ENCODE measurements around the gene TAB2.
"Not testable (repeated sequence)": the region's sequence is repeated elsewhere in the genome, so short reads cannot be mapped to it uniquely, and the experiment has no call there.

TAB2 gene

GRCh38 chr6:149332602-149333265 lies 15.2 kb downstream of the TAB2 start:
- H3K4me3 ChIP-seq (ENCODE audit: low read depth, low read length), result no peak overlapping the region

DNA sequence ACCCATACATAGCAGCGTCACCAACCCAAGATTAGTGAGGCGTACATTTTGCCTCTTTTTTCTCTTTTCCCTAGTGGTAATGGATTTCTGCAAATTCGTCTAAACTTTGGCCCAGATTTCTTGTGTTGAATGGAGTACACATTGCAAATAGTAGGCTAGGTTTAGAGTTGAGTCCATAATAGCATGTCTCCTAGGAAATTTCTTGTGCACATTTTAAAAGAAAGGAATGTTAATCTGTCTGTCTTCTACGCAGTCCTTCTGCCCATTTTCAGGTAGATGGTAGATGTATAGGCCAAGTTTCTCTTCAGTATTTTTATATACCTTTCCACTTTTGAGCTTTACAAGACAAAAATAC lies 15.7 kb downstream of the TAB2 start:
- no peak overlapping the region for H3K4me3 ChIP-seq (ENCODE audit: low read depth, low read length)

DNA sequence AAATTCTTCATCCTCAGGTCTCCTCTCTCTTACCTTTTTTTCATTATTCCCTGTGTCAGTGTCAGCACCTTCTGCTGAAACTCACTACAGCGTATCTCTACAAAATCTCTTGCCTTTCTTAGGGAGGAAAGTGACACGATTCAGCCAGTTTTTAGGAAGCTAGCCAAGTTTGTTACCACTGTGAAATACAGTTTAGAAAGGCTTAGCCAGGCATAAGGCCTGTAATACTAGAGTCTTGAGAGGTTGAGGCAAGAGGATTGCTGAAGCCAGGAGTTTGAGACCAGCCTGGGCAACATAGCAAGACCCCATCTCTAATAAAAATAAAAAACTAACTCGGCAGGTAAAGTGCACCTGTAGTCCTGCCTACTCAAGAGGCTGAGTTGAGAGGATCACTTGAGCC lies 16.7 kb downstream of the TAB2 start:
- no peak overlapping the region for H3K4me3 ChIP-seq (ENCODE audit: low read depth, low read length)

DNA sequence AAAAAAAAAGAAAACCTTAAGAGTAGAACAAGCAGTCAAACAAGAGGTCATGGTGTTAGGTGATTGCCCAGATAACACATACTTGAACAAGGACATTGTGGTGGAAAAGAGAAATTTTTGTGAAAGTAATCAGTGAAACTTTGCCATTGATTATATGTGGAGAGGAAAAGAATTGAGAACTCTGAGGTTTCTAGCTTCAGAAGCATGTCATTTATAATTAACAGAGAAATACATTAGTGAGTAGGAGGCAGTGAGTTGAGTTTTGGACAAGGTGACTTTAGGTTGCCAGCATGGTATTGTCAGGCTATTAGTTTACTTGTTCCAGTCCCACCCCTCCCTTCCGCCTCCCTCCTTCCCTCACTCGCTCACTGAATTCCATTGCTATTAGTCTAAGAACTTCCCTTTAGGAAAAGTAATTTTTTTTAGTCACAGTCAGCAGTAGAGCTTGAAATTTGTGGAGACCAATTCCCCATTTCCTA lies 17.2 kb downstream of the TAB2 start:
- H3K4me3 ChIP-seq (ENCODE audit: low read depth, low read length), result no peak overlapping the region

- no peak overlapping the region for H3K4me3 ChIP-seq (ENCODE audit: low read depth, low read length)
Observed at GRCh38 chr6:149335924-149336608, 18.6 kb downstream of the TAB2 start.

- no peak overlapping the region for H3K4me3 ChIP-seq (ENCODE audit: low read depth, low read length)
Observed at GRCh38 chr6:149336609-149336928, 19.1 kb downstream of the TAB2 start.

GRCh38 chr6:149337320-149337719 lies 19.8 kb downstream of the TAB2 start:
- H3K4me3 ChIP-seq (ENCODE audit: low read depth, low read length), result no peak overlapping the region

DNA sequence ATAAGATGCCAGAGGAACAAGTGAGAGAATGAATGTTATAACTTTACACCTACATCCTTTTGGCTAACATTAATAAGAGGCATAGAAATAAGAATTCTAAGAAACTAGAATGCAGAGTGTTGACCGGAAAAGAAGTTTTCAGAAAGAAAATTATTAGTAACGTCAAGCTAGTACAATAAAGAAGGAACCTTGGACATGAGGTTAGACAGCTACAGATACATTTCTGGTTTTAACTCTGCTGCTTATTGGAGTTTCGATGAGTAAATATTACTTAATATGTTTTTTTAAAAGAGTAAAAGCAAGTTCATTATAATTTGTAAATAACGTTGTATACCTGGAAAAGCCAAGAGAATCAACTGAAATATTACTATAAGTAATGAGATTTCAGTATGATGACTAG lies 22.7 kb downstream of the TAB2 start:
- H3K4me3 ChIP-seq (ENCODE audit: low read depth, low read length), result no peak overlapping the region

DNA sequence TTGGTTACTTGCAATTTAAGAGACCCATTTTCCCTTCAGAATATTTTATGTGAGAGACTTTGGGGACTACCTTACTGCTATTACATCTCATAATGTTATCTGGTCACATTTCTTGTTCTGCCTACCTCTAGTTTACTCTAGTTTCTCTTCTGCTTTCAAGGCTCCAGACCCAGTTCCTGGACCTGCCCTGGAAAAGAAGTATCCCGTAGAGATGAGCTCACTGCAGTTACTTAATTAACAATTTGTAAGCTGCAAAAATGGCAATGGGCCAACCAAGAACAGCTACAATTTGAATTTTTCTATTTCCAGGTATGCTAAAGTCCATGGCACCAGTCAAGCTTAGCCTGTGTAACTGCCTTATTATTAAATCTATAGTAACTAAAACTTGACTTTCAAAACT lies 25.0 kb downstream of the TAB2 start:
- no peak overlapping the region for H3K4me3 ChIP-seq (ENCODE audit: low read depth, low read length)

DNA sequence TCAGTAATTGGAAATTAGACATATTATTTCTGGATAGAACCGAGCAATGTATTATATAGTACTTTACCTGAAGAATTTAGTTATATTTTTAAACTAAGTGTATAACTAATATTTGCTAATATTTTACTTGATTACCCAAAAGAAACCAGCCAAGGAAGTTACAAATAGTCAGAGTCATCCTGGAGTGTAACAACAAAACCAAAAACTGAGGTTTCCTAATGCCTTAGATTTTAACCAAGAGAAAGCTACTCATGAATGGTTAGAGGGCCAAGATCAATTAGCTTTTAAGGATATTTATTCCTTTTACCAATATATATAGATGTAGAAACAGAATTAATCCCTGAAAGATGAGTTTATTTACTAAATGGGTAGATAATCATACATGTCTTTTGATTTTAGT lies 26.0 kb downstream of the TAB2 start:
- H3K4me3 ChIP-seq (ENCODE audit: low read depth, low read length), result no peak overlapping the region

DNA sequence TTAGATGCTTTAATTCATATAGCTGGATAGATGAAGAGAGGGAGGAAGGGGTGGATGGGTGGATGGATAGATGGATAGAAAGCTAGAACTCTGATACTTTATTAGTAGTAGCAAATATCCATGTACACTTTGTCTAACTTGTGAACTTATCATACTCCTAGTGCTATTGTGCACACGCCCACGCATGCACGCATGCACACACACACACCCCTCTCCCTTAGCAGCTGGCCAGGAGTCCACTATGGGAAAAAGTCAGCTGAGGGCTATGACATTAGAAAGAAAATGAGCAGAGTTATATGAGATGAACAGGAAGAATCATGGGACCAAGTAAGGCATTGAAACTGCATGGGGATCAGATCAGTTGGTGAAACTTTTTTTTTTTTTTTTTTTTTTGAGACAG lies 28.6 kb downstream of the TAB2 start:
- H3K4me3 ChIP-seq (ENCODE audit: low read depth, low read length), result no peak overlapping the region

- H3K4me3 ChIP-seq (ENCODE audit: low read depth, low read length), result no peak overlapping the region
Observed at GRCh38 chr6:149347067-149347466, 29.6 kb downstream of the TAB2 start.

DNA sequence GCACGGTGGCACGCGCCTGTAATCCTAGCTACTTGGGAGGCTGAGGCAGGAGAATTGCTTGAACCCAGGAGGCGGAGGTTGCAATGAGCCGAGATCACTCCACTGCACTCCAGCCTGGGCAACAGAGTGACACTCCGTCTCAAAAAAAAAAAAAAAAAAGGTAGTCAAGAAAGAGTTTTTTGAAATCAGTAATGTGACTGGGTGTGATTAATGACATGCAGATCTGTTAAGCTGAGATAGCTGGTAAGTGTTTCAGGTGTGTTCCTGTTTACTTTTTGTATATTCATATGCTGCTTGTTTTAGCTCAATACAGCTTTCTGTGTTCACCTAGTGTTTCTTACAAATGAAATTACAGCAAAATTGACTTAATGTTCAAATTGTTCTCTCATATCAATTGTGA lies 31.8 kb downstream of the TAB2 start:
- H3K4me3 ChIP-seq (ENCODE audit: low read depth, low read length), result not testable (repeated sequence)

DNA sequence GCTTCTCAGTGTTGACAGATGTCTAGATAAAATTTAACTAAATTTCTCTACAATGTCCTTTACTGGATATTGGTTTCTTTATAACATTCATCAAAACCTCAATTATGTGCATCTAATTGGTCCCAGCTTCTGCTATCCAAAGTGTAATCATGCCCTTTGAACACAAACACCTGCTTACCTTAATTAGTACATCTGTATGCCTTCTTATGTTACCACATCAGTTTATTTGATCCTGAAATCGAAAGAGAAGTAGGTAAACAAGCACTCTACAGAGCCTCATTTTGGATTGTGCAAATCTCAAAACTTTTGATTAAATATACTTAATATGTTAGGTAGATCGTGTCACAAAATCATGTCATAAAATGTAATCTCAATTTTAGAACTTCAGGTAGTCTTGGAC lies 36.5 kb downstream of the TAB2 start:
- no peak overlapping the region for H3K4me3 ChIP-seq (ENCODE audit: low read depth, low read length)

DNA sequence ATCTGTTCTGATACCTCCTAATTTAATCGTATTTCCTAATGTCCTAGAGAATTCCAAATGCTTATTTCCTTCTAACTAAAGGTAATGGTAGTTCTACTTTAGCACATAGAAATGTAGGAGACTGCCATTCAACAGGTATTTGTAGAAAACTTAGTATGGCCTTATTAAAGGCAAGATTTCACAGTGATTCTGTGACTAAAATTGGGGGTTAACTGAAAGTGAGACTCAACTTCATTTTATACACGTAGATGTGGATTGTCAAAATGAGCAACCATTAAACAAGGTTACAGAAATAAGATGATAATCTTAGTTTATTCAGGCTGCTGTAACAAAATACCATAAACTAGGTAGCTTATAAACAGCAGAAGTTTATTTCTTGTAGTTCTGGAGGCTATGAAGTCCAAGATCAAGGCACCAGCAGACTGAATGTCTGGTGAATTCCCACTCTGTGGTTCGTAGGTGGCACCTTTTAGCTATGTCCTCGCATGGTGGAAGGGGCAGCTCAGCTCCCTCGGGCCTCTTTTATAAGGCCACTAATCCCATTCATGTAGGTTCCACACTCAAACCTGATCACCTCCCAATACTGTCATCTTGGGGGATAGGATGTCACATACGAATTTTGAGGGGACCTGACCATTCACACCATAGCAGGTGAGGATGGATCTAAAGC lies 38.7 kb downstream of the TAB2 start:
- no peak overlapping the region for H3K4me3 ChIP-seq (ENCODE audit: low read depth, low read length)

DNA sequence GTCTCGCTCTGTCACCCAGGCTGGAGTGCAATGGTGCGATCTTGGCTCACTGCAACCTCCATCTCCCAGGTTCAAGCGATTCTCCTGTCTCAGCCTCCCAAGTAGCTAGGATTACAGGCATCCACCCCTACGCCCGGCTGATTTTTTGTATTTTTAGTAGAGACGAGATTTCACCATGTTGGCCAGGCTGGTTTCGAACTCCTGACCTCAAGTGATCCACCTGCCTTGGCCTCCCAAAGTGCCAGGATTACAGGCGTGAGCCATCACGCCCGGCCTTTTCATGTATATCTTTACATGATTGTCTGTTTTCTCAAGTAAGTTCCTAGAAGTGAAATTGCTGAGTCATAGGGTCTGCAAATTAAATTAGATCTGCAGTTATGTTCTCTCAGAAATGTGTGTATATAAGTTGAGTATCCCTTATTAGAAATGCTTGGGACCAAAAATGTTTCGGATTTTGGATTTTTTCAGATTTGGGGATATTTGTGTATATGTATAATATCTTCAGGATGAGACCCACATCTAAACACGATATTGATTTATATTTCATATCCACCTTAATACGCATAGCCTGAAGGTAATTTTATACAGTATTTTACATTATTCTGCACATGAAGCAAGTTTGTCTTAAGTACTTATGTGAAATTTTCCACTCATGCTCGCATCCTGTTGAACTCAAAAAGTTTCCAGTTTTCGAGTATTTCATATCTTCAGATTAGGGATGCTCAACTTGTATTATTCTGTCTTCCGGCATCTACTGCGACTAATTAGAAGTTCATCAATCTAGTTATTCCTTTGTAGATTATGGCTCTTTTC lies 40.4 kb downstream of the TAB2 start:
- H3K4me3 ChIP-seq (ENCODE audit: low read depth, low read length), result no peak overlapping the region

DNA sequence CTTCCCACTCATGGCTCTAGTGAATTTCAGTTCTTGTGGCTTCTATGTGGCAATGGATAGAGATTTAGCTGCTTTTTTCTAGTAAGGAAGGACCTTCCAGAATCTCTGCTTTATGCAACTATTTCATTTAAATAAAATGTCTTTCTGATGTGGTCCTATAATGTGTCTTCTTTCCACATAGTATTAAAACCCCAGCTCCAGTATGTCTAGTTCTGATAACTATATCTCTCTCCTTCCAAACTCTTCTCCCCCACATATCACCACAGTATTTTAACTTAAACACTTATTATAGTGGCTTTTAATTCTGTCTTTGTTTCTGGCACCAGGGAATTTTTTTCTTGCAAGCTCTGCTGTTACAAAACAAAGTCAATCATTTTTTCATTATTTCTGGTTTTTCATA lies 41.9 kb downstream of the TAB2 start:
- H3K4me3 ChIP-seq (ENCODE audit: low read depth, low read length), result no peak overlapping the region

- no peak overlapping the region for H3K4me3 ChIP-seq (ENCODE audit: low read depth, low read length)
Observed at GRCh38 chr6:149360536-149360935, 43.0 kb downstream of the TAB2 start.

DNA sequence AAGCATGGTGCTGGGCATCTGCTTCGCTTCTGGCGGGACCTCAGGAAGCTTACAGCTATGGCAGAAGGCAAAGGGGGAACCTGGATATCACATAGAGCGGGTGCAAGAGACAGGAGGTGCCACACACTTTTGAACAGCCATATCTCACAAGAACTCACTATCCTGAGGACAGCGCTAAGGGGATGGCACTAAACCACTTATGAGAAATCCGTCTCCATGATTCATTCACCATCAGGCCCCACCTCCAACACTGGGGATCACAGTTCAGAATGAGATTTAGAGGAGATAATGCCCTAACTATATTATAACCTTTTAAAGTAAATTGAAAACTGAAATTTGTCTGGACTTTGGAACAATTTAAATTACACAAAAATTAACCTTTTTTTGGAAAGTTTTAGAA lies 44.8 kb downstream of the TAB2 start:
- no peak overlapping the region for H3K4me3 ChIP-seq (ENCODE audit: low read depth, low read length)

GRCh38 chr6:149363154-149363553 lies 45.6 kb downstream of the TAB2 start:
- H3K4me3 ChIP-seq (ENCODE audit: low read depth, low read length), result no peak overlapping the region

- no peak overlapping the region for H3K4me3 ChIP-seq (ENCODE audit: low read depth, low read length)
Observed at GRCh38 chr6:149364557-149364956, 47.0 kb downstream of the TAB2 start.

GRCh38 chr6:149365197-149365596 lies 47.7 kb downstream of the TAB2 start:
- H3K4me3 ChIP-seq (ENCODE audit: low read depth, low read length), result no peak overlapping the region

Measured in iPS-11a (cell line).